Fibroblast of villous mesenchyme (primary cell): ENCODE results near the gene FKBP1A. TPM values are rescaled to one million over a fixed set of nuclear protein-coding genes. Genes with fewer than 3 reads are reported as not detected.

Experiments used
- DNase-seq: peaks from one replicate; pipeline ENCODE4 v3.0.0-alpha.2; 2010; ENCODE audit warnings: low read depth
- H3K4me3 ChIP-seq: 2 replicates; pipeline ENCODE4 v1.5.1; 2011; ENCODE audit warnings: low read depth, mild to moderate bottlenecking, low read length
- CTCF ChIP-seq: IDR thresholded peaks from 2 replicates; pipeline ENCODE4 v1.5.1; 2012; ENCODE audit warnings: low read depth, mild to moderate bottlenecking, low read length; ENCODE audit not compliant: insufficient read depth
- total RNA-seq: library from RNA; depleted of rRNA; stranded (reverse); fragments of >200 nt; gene quantifications from 2 replicates; pipeline ENCODE4 v1.2.3, GENCODE V29; 2012

The FKBP1A gene
- total RNA-seq, 1 donor, result 172 TPM

GRCh38 chr20:1436263-1436662 is 43.4 kb upstream of the FKBP1A start:
- no peak for DNase-seq
- TF ChIP-seq CTCF, result no peak
- H3K4me3 ChIP-seq, result no peak overlapping the region

GRCh38 chr20:1435337-1435699 is 42.5 kb upstream of the FKBP1A start:
- H3K4me3 ChIP-seq, result no peak overlapping the region
- no peak for TF ChIP-seq CTCF
- no peak for DNase-seq

- no peak for TF ChIP-seq CTCF
- DNase-seq, result peak; percentile 97
Observed at GRCh38 chr20:1434571-1435336, 41.9 kb upstream of the FKBP1A start.

GRCh38 chr20:1431158-1431557 is 38.3 kb upstream of the FKBP1A start:
- H3K4me3 ChIP-seq, result no peak overlapping the region
- no peak for TF ChIP-seq CTCF
- DNase-seq, result no peak

More at GRCh38 chr20:1434571-1435336, 41.9 kb upstream of the FKBP1A start:
- H3K4me3 ChIP-seq, result no peak overlapping the region

GRCh38 chr20:1430004-1430451 is 37.2 kb upstream of the FKBP1A start:
- no peak for TF ChIP-seq CTCF
- H3K4me3 ChIP-seq, result no peak overlapping the region
- DNase-seq, result peak; percentile 94

- no peak for DNase-seq
- no peak overlapping the region for H3K4me3 ChIP-seq
- no peak for TF ChIP-seq CTCF
Observed at GRCh38 chr20:1429143-1429728, 36.4 kb upstream of the FKBP1A start.
